Endothelial cell of umbilical vein (primary cell): ENCODE results near the gene ZNF385B. TPM values are rescaled to one million over a fixed set of nuclear protein-coding genes. Genes with fewer than 3 reads are reported as not detected.

Experiments
- BruUV-seq: library from RNA; stranded (reverse); fragments of 400-500 nt; replicated peaks from 2 replicates; lab custom pipeline; 2021; lab: Mats Ljungman, UMichigan
- CTCF ChIA-PET: fragments of 300-600, 350-600 bp; sonication (Branson Sonifier 250); formaldehyde crosslinking; loops from one replicate; lab custom pipeline; 2021; ENCODE audit warnings: antibody characterized with exemption, inconsistent platforms; lab: Charles Lee
- POLR2A ChIA-PET: fragments of 300-600, 350-600 bp; sonication (Branson Sonifier 250); formaldehyde crosslinking; loops from one replicate; lab custom pipeline; 2021; ENCODE audit warnings: antibody characterized with exemption, inconsistent platforms; lab: Charles Lee
- DNase-seq: peaks from one replicate; pipeline ENCODE4 v3.0.0-alpha.2; 2011; ENCODE audit warnings: low read depth, low spot score
- FAIRE-seq: peaks from 2 replicates; lab custom pipeline; 2011; peaks lifted over from hg19 to GRCh38; lab: Jason Lieb, UNC
- H2AFZ ChIP-seq: 2 replicates; pipeline ENCODE4 v1.6.0; 2012; ENCODE audit warnings: low read depth, low read length, control low read depth, inconsistent platforms
- H3K27ac ChIP-seq: 2 replicates; pipeline ENCODE4 v1.5.1; 2011; ENCODE audit warnings: low read depth, mild to moderate bottlenecking, control low read depth, low read length, moderate library complexity; ENCODE audit not compliant: insufficient read depth
- H3K27me3 ChIP-seq, 2 experiments: 2 replicates each; pipeline versions ENCODE4 v1.6.0 to v1.6.1; 2011; ENCODE audit warnings: low read length in 2 of 2, mixed read lengths in 1 of 2; ENCODE audit not compliant: control insufficient read depth in 2 of 2, insufficient read depth in 2 of 2
- H3K36me3 ChIP-seq, 2 experiments: 2 replicates in 1 of 2; 3 replicates in 1 of 2; pipeline ENCODE4 v1.5.1; 2011; ENCODE audit warnings: low read length in 2 of 2, mild to moderate bottlenecking in 1 of 2, moderate library complexity in 1 of 2; ENCODE audit not compliant: control insufficient read depth in 2 of 2, insufficient read depth in 2 of 2; ENCODE audit errors: extremely low read depth in 1 of 2
- H3K4me1 ChIP-seq: 3 replicates; pipeline ENCODE4 v1.5.1; 2011; ENCODE audit warnings: mild to moderate bottlenecking, low read length; ENCODE audit not compliant: control insufficient read depth, insufficient read depth; ENCODE audit errors: extremely low read depth
- H3K4me2 ChIP-seq: 2 replicates; pipeline ENCODE4 v1.6.1; 2011; ENCODE audit warnings: low read length, control low read depth, mixed read lengths; ENCODE audit not compliant: insufficient read depth
- H3K4me3 ChIP-seq, 3 experiments: fragments of 200-600 bp in 1 of 3; sonication (generic), shearing (Covaris generic) in 1 of 3; replicated peaks in 1 of 3; 2 replicates each; pipeline ENCODE4 v1.5.1; 2011 to 2016; ENCODE audit warnings: control low read depth in 3 of 3, low read length in 3 of 3, mild to moderate bottlenecking in 2 of 3, inconsistent platforms in 1 of 3, low read depth in 1 of 3, moderate library complexity in 1 of 3; ENCODE audit not compliant: insufficient read depth in 1 of 3
- H3K79me2 ChIP-seq: 2 replicates; pipeline ENCODE4 v1.6.0; 2012; ENCODE audit warnings: low read length, inconsistent platforms; ENCODE audit not compliant: control insufficient read depth, insufficient read depth
- H3K9ac ChIP-seq: replicated peaks from 2 replicates; pipeline ENCODE3; 2011; ENCODE audit warnings: low read length, control low read depth; ENCODE audit not compliant: insufficient read depth; ENCODE audit errors: extremely low read depth
- H3K9me1 ChIP-seq: replicated peaks from 3 replicates; pipeline ENCODE4 v1.6.0; 2011; ENCODE audit warnings: mild to moderate bottlenecking, low read length; ENCODE audit not compliant: control insufficient read depth, insufficient read depth; ENCODE audit errors: extremely low read depth
- H3K9me3 ChIP-seq: replicated peaks from 2 replicates; pipeline ENCODE4 v1.5.1; 2012; ENCODE audit warnings: low read length, inconsistent platforms; ENCODE audit not compliant: control insufficient read depth, insufficient read depth
- H4K20me1 ChIP-seq: replicated peaks from 2 replicates; pipeline ENCODE3; 2011; ENCODE audit warnings: mild to moderate bottlenecking, low read length; ENCODE audit not compliant: control insufficient read depth, insufficient read depth; ENCODE audit errors: extremely low read depth
- EZH2 ChIP-seq: IDR thresholded peaks from 2 replicates; pipeline ENCODE4 v1.6.1; 2012; ENCODE audit warnings: borderline replicate concordance, low read depth, mild to moderate bottlenecking, moderate library complexity, low read length, inconsistent platforms; ENCODE audit not compliant: severe bottlenecking
- FOS ChIP-seq: IDR thresholded peaks from 2 replicates; pipeline ENCODE4 v1.6.1; 2011; ENCODE audit warnings: mild to moderate bottlenecking, low read length, moderate library complexity, borderline replicate concordance; ENCODE audit not compliant: insufficient read depth
- JUN ChIP-seq: IDR thresholded peaks from 2 replicates; pipeline ENCODE4 v1.6.1; 2011; ENCODE audit warnings: borderline replicate concordance, low read depth; ENCODE audit not compliant: insufficient read length, insufficient read depth
- MYC ChIP-seq: IDR thresholded peaks from one replicate; pipeline ENCODE4 v1.6.1; 2011; ENCODE audit warnings: mild to moderate bottlenecking, low read depth, low read length
- POLR2A ChIP-seq: IDR thresholded peaks from 2 replicates; pipeline ENCODE4 v1.6.1; 2012; ENCODE audit warnings: low read depth, mild to moderate bottlenecking, control low read depth, low read length
- POLR2AphosphoS5 ChIP-seq: IDR thresholded peaks from 2 replicates; pipeline ENCODE4 v1.6.1; 2012; ENCODE audit warnings: low read depth, mild to moderate bottlenecking, control low read depth, low read length, moderate library complexity; ENCODE audit not compliant: insufficient read depth
- dilution Hi-C: fragments of 300-500 bp; cut with MboI; formaldehyde crosslinking; loops from one replicate; pipeline ENCODE4 v1.15.0; 2019; ENCODE audit warnings: low sequenced_read_pairs; ENCODE audit not compliant: extremely low pct_ligation_motif_present
- intact Hi-C: fragments of 100-400 bp; cut with micrococcal nuclease; formaldehyde crosslinking; loops from one replicate; pipeline ENCODE4 v1.10.0; 2022
- polyA plus RNA-seq, 4 experiments: library from polyadenylated mRNA; depleted of rRNA in 3 of 4; stranded (reverse) in 3 of 4; unstranded in 1 of 4; fragments of >200 nt; gene quantifications; 2 replicates each; pipeline versions ENCODE4 v1.2.1 to v1.2.3, GENCODE V29; 2011 to 2012; ENCODE audit warnings: missing spikeins in 1 of 4
- total RNA-seq: library from RNA; stranded (reverse); gene quantifications from 2 replicates; pipeline ENCODE4 v1.2.3, GENCODE V29; 2021
- TF ChIP-seq, protein P1 (sequence below), 2 donors: IDR thresholded peaks; 1 replicate in 1 of 2; 2 replicates in 1 of 2; pipeline ENCODE4 v1.5.1; 2011; ENCODE audit warnings: low read length in 2 of 2, mild to moderate bottlenecking in 2 of 2, moderate library complexity in 2 of 2, control low read depth in 1 of 2, inconsistent platforms in 1 of 2, low read depth in 1 of 2; ENCODE audit not compliant: insufficient read depth in 1 of 2; ENCODE audit errors: extremely low read depth in 1 of 2
- TF ChIP-seq, protein P2 (sequence below): IDR thresholded peaks from 2 replicates; pipeline ENCODE4 v1.6.1; 2011; ENCODE audit not compliant: insufficient read depth, insufficient read length

The ZNF385B gene
- total and polyA plus RNA-seq, 2 donors (not counting 3 experiments of a cell fraction or from before 2014, with no cell fraction given), result not detected

DNA sequence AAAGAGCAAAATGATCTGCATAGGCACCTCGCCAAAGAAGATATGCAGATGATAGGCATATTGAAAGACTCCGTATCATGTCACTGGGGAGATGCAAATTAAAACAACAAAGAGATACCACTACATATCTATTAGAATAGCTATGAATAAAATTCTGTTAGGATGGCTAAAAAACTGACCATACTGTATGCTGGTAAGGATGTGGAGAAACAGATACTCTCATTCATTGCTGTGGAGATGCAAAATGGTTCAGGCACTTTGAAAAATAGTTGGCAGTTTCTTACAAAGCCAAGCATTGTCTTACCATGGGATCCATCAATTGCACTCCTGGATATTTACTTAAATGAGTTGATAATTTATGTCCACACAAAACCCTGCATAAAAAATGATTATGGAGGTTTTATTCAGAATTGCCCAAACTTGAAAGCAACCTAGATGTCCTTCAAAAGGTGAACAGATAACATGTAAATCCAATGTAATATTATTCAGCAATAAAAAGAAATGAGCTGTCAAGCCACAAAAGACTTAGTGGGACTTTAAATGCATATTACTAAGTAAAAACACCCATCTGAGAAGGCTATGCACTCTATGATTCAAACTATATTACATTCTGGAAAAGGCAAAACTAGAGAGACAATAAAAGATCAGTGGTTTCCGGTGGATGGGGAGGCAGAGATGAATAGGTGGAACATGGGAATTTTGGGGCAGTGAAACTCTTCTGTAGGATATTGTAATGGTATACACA lies 31.2 kb downstream of the ZNF385B start:
- CTCF ChIA-PET, result no interaction called here
- H3K9me3 ChIP-seq, result no peaks in the 10 kb centered on the region

More for the DNA sequence above, 31.2 kb downstream of the ZNF385B start:
- H3K4me3 ChIP-seq, result no peak overlapping the region
- no peaks in the 10 kb centered on the region for H3K9me1 ChIP-seq
- BruUV-seq, result no TSS peak
- no peaks in the 10 kb centered on the region for H3K27me3 ChIP-seq
- TF ChIP-seq MYC (no peak), JUN (no peak), POLR2AphosphoS5 (no peak), POLR2A (no peak), FOS (no peak), EZH2 (no peak)
- TF ChIP-seq, protein P1, sequence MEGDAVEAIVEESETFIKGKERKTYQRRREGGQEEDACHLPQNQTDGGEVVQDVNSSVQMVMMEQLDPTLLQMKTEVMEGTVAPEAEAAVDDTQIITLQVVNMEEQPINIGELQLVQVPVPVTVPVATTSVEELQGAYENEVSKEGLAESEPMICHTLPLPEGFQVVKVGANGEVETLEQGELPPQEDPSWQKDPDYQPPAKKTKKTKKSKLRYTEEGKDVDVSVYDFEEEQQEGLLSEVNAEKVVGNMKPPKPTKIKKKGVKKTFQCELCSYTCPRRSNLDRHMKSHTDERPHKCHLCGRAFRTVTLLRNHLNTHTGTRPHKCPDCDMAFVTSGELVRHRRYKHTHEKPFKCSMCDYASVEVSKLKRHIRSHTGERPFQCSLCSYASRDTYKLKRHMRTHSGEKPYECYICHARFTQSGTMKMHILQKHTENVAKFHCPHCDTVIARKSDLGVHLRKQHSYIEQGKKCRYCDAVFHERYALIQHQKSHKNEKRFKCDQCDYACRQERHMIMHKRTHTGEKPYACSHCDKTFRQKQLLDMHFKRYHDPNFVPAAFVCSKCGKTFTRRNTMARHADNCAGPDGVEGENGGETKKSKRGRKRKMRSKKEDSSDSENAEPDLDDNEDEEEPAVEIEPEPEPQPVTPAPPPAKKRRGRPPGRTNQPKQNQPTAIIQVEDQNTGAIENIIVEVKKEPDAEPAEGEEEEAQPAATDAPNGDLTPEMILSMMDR (IDR thresholded peaks at IDR 0.05; ENCODE audit: extremely low read depth in 1 of 2, insufficient read depth in 1 of 2, low read depth in 1 of 2, low read length in 2 of 2), result no peak
- TF ChIP-seq, protein P2, sequence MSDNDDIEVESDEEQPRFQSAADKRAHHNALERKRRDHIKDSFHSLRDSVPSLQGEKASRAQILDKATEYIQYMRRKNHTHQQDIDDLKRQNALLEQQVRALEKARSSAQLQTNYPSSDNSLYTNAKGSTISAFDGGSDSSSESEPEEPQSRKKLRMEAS, result no peak
- no peak overlapping the region for H3K27ac ChIP-seq
- H3K4me2 ChIP-seq, result no peak overlapping the region
- FAIRE-seq (no peak), DNase-seq (no peak)
- dilution Hi-C loops (no loop called here), intact Hi-C loops (no loop called here)
- no peak overlapping the region for H3K9ac ChIP-seq
- no peak overlapping the region for H2AFZ ChIP-seq
- H3K4me1 ChIP-seq, result no peaks in the 10 kb centered on the region
- POLR2A ChIA-PET, result no interaction called here
- H4K20me1 ChIP-seq, result no peaks in the 10 kb centered on the region
- H3K79me2 ChIP-seq, result no peaks in the 10 kb centered on the region
- no peaks in the 10 kb centered on the region for H3K36me3 ChIP-seq
